GM19467 (cell line): ENCODE results near the gene MDM4.

Source experiments
- ATAC-seq: cut with Tn5 transposase; IDR thresholded peaks from one replicate; pipeline ENCODE4 v1.9.1; 2021; ENCODE audit warnings: mild to moderate bottlenecking, moderate library complexity; ENCODE audit not compliant: unreplicated experiment

MDM4 gene

DNA sequence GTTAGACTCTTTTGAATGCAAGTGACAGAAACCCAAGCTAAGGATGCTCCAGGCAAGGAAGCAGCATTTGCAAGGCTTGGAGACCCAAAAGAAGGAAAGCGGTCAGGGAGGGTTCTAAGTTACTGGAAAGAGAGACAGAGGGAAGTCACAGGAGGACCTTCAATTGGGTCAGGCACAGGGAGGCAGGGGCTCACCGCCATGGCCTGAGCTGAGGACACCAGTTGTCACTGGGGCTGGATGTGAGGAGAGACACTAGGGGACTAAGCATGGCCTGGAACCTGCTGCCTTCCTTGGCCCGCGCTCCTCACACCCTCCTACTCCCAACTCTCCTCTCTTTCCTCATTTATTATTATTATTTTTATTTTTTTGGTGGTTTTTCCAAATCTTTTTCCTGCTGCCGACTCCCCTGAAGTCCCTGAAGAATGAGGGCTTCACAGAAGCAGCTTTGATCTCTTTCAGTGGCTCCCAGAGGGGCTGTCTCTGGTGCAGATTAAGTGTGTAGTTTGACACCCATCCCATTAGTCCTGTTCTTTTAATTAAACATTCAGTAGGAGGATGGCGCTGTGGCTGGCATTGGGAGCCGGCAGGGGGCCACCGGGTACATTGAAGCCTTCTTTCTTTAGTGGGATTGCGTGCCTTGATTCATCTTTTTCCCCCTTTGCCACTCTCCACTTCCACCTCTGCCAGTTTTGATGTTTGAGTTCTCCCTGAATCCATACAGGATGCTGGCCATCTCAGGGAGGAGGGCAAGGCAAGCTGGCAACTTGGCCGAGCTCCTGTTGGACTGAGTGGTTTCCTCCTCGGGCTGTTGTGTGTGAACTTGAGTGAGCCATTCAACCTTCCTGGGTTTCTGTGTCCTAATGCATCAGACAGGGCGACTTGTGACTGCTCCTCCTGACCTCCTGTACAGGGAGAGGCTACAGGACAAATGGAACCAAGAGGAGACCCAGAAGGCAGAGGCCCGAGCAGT, 59.3 kb downstream of the MDM4 start:
- ATAC-seq = no peak

DNA sequence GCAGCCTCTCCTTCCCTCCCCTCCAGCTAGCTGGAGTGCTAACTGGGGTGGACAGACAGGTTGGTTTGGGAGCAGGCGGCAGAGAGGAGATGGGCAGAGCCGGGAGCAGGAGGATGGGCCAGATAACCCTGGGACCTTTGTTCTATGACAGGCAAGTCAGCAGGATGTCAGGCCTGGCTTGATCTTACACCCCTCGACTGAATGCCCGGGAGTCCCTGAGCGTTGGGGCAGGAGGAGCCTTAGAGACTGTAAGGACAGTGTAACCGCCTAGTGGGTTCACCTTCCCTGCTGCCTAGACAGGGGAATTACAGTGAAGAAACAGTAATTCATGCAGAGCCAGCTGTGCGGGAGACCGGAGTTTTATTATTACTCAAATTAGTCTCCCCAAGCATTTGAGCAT, 60.2 kb downstream of the MDM4 start:
- ATAC-seq = no peak

DNA sequence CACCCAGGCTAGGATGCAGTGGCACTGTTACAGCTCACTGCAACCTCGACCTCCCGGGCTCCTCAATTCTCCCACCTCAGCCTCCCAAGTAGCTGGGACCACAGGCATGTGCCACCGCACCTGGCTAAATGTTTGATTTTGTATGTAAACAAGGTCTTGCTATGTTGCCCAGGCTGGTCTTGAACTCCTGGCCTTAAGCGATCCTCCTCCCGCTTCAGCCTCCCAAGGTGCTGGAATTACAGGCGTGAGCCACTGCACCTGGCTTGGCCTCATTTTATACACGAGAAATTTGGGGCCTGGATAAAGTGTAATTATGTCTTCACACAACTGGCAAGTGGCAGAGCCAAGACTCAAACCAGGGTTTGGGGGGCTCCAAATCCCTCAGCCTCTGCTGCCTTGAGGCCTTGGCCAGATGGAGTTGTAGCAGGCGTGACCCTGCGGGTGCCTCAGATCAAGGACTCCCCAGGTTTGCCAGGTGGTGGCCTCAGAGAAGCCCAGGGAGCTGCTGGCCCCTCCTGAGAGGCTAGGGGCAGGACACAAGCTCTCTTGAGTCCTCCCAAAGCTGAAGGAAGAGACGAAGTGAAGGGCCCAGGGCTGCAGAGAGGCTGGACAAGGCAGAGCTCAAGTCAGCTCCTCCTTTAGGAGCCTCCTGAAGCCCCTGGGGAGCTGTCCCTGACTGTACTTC, 61.7 kb downstream of the MDM4 start:
- ATAC-seq = no peak

DNA sequence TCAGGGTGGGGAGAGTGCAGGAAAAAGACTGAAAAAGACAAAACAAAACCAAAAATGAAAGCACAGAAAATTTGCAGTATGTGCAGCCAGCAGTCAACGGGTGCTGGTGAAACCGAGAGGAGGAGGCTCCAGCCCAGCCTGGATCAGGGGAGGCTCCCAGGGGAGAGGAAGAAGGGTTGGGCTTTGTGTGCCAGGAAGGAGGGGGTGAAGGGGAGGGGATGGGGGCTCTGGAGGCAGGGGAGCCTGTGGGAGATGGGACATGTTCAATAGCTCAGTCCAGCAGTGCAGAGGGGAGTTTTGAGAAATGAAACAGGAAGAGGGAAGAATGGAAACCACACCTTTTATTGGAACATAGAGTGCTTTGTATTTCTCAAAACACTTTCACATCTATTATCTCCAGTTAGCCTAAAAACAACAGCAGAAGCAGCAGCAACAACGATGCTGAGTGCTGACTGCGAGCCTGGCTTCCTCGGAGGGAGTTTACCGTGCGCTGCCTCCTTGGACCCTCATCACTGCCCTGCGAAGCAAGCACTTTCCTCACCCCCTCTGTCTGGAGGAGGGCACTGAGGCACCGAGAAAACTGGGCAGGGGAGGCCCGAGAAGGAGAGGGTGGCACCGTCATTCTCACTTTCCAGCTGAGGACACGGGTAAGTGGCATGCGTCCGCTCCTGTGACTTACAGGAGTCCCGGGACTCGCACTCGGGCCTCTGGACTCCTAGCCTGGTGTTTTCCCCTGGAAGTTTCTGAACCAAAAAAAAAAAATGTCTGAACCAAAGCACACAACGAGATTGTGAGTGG, 62.9 kb downstream of the MDM4 start:
- peak; percentile 73 for ATAC-seq

DNA sequence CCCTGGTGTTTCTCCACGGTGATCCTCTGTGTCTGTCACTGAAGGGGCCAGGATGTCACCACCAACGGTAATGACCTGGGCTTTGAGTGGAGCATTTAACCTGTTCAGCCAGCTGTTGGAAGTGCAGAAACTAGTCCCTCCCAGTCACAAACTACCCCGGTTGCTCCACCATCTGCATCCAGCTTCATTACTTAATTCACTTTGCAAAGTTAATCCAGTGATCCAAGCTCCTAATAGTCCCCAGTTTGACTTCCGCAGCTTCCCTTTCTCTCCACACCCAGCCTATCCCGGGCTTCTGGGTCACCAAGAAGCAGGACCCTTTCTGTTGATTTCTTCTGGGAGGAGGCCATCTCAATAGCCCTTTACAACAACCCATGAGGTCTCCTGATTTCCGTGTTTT, 63.5 kb downstream of the MDM4 start:
- no peak for ATAC-seq

DNA sequence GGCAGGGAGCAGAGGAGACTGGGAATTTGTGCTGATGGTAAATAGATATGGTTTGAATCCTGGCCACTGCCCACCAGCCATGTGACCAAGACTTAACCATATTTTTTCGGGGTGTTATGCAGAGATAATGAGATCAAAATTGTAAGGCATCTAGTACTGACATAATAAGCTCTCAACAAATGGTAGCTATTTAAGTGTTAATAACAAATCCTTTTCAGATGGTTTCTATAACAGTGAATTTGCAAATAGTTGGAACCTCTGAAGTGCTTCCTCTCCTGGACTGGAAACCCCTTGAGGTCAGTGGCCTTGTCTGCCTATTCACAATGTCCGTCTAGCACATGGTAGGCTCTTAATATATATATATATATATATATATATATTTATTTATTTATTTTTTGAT, 64.7 kb downstream of the MDM4 start:
- no peak for ATAC-seq

DNA sequence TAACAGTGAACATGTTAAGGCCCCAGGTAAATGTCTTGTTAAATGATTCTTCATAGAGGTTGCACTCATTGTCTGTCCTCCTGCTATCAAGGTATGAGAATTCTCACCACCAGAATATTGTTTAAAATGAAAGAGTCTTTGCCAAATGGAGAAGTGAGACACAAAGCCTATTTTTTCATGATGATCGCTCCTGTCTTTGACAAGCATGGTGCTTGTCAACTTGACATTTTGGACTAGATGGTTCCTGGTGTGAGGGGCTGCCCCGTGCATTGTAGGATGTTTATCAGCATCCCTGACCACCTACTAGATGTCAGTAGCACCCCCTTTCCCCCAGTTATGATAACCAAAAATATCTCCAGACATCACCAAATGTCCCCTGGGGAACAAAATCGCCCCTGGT, 65.6 kb downstream of the MDM4 start:
- ATAC-seq = no peak

DNA sequence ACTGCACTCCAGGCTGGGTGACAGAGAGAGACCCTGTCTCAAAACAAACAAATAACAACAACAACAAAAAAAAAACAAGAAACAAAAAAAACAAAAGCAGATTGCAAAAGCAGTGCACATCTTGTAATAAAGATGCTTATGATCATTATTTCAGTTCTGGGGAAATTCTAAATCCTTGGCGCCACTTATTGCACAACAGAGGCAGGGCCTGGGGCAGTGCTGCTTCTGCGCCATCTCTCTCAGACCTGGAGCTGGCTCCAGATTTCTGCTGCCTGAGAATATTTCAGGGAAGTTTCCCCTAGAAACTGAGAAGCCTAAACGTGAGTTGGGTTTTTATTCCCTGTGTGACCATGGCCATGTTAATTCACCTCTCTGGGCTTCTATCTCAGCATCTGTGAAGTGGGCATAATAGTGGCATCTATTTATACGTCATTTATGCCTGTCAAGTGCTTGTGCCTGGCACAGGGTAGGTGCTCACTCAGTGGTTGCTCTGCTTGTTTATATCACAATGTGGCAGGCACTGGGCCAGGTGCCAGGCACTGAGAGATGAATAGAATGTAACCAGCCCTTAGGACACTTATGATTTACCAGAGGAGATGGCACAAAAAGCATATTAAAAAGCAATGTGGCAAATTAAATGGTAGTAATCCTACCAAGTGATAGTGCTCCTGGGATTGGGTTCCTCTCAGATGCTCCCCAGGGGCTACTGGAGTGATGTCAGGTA, 67.9 kb downstream of the MDM4 start:
- no peak for ATAC-seq

DNA sequence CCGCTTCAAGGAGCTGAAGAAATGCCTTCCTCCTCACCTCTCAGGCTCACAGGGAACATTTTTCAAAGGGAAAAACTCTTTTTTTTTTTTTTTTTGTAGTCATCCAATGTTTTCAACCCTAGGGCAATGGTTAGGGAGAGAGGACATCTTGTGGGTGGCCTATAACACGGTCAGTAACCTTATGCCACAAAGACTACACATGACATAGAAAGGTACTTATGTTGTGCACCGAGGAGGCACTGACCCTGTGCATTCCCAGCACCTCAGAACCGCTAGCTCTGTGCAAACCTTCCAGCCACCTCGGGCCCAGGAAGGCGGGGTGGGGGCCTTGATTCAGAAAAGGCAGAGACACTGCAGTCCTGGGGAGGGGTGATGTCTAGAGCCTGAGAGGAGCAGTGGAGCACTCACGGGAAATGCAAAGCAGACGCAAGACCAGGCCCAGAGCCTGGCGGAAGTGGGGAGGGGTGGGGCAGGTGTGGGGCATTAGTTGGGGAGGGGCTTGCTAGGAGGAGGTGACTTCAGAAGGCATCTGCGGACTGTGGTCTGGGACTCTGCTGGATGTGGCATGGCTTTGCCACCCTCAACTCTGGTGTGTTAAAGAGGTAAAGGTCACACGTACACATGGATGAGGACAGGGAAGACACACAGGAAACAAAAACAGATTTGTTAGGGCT, 68.6 kb downstream of the MDM4 start:
- no peak for ATAC-seq

DNA sequence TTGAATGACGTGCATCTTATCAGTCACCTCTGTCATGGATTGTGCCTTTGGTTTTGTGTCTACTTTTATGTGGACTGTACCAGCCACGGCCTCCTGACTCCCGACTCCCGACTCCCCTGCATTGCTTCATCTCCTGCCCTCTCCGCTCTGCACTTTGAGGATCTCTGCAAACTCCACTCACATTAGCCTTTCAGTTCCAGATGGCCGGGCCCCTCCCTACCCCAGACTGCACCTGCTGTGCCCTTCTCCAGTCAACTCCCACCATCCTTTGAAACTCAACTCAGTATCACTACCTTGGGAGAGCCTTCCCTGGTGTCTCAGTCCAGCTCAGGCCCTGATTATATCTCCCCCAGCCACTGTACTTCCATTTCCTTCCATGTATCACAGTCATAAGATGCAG, 71.4 kb downstream of the MDM4 start:
- no peak for ATAC-seq

DNA sequence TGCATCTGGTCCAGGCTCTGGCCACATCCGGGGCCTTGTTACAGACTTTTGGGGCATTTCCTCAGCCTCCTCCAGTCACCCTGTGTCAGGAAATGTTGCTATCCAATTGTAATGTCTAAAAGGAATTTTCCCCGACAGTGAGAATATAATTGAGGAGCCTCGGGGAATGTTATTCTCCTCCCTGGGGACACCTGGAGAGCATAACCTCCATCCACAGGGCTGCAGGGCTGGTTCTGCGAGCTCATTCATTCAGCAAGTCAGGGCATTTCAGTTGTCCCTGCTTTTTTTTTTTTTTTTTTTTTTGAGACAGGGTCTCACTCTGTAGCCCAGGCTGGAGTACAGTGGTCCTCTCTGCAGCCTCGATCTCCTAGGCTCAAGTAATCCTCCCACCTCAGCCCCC, 72.6 kb downstream of the MDM4 start:
- no peak for ATAC-seq

DNA sequence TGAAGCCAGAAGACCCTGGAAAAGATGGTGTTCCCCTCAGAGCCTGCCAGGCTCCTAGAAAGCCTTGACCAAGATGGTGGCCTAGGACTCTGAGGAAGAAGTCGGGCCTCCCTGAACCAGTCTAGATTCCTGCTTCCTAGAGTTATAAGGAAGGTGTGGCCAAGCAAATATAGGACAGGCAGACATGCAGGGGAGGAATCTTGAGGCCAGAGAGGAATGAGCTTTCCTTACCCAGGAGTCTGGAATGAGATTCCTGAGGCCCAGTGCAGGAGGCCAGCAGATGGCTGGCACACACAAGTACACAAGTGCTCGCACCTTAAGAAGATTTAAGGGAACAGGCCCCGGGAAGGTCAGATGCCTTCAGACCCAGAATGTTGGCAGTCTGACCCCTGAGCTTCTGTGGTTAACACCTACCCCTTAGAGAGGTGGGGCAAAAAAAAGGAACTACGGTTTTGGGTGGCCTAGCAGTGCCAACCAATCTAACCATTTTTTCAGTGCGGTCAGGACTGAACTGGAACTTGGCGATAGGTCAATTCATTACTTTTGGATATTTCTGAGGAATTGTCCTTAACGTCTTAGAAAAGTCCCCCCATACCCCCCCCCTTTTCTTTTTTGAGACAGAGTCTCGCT, 73.3 kb downstream of the MDM4 start:
- no peak for ATAC-seq

DNA sequence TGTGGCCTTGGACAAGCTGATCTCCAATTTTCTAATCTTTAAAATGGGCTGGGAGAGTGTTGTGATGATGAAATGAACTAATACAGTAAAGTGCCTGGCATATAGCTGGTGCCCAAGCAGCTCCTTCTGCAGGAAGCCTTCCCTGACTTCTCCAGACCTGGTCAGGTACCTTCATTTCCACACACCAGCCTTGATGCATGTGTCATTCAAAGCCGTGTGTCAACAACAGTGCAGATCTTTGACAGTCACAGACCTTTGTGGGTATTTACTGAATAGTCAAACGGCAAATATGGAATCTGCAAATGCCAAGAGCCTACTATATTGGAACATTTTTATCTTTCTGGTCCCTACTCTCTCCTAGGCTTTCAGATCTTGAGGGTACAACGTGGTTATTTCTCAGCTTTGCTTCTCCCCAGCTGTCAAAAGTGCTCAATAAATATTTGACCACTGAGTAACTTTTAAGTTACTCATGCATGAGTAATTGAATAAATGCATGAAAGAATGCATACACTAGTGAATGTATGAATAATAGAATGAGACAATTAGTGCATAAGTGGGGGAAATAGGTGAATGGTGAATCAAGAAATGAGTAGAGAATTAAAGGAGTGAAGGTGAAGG, 75.4 kb downstream of the MDM4 start:
- no peak for ATAC-seq

DNA sequence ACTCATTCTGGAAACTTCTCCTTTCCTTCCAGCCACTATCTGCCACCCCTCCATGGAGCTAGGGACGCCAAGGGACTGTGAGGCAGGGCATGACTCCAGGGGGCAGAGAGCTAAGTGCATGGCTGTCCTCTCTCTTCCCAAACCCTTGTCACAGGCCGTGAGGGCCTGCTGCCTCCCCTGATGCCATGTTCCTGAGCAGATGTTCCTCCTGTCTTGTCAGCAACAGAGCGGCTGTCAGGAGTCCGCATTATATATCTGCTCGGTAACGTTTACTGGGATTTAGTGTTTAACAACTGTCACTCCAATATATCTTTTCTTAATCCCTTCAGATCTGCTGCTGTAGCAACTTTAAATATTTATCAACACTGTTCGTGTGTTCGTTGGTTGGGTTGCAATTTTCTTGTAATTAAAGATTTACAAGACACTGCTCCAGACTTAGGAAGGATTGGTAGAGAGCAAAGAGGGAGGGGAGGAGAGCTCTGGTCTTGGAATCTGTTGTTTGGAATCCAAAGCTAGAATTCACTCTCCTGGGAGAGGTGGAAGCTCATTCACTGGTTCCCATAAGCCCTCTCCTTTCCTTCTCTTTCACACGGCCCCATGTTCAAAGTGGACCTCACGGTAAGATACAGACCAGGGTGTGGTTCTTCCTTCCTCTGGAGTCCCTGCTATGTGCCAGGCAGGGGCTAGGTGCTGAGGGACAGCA, 76.2 kb downstream of the MDM4 start:
- no peak for ATAC-seq

DNA sequence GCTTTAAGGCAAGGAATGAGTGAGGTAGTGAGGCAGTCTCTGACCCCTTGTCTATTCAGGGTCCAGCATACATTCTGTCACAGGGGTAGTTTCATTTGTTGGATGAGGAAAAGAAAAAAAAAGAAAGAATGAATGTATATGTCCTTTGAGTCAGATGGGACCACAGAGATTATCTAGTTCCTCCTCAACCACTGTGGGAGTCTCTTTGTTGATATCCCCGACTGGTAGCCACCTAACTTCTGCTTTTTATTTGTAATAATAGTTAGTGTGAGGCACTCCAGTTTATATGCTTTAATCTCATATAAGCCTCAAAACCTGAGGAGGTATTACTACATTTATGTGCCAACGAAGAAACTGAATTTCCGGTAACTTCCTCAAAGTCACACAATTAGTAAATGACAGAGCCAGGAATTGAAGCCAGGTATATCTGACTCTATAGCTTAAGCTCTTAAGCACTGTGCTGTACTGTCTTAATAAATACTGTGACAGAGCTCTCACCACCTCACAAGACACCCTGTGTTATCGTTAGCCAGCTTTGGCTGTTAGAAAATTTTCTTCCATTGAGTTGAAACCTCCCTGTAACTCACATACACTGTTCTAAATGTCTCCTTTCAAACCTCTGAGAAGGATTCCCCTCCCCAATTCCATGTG, 82.2 kb downstream of the MDM4 start:
- ATAC-seq = no peak

DNA sequence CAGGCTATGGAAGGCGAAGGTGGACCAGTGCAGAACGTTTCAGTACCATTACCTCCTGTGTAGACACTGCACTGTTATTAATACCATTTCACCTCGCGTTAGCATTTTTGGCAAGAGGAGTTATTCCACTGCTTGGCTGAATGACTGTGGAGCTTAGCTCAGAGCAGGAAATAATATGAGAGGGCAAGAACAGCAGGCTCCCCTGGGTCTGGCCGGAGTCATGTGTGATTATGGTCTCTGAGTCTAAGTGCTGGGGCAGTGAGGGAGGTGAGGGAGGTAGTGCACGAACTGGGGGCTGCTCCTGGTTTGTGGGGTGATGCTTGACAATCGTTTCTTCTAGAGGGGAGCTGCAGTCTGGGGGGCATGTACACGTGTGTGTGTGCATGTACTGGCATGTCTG, 82.9 kb downstream of the MDM4 start:
- ATAC-seq = no peak

DNA sequence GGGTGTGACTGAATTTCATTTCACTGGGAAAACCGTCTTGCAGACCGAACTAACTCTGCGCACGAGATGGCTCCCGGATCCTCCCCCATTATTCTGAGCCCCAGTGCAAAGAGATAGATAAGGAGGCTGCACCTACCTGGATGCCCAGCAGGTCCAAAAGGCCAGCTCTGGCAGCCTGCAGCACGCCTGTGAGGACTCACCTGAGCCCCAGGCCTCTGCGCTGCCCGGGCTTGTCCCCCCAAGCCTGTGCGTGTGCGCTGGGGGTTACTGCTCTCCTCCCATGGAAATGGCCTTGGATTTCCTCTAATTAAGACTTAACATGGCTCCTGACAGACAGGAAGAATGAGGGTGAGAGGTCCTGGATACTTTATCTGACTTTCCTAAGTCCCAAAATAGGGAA, 83.4 kb downstream of the MDM4 start:
- no peak for ATAC-seq

DNA sequence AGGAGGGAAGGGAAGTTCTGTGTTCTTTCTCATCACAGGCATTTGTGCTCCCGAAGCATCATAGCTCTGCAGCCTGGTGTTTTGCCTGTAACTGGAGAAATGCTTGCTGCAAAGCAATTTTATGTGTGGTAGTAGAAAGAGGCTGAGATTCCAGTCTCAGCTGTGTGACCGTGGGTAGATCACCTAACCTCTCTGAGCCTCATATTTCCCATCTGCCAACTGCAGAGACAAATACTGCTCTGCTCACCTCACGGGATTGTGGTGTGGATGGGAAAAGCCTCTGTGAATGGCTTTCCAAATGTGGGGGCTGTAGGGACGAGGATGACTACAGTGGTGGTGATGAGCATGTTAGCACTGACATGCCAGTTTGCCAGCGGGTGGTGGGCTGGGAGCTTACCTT, 84.0 kb downstream of the MDM4 start:
- ATAC-seq = no peak
